Heart right ventricle (tissue), 16 donors: ENCODE results near the gene GSDME. TPM values are rescaled to one million over a fixed set of nuclear protein-coding genes. Genes with fewer than 3 reads are reported as not detected.

Experiments
- ATAC-seq, 8 donors: fragments of 200-7000 bp; cut with Tn5 transposase; one replicate each; pipeline ENCODE4 v1.9.1; 2020; ENCODE audit warnings: mild to moderate bottlenecking in 8 of 8, moderate library complexity in 8 of 8, moderate number of reproducible peaks in 1 of 8
- DNase-seq, 2 donors: peaks; one replicate each; pipeline ENCODE4 v3.0.0-alpha.2; 2020
- H3K27ac ChIP-seq, 10 donors: fragments of 200-600 bp; sonication (generic) in 2 of 10; one replicate each; pipeline versions ENCODE4 v1.5.0 to v1.8.0; 2020 to 2022; ENCODE audit warnings: mild to moderate bottlenecking in 3 of 10
- H3K27me3 ChIP-seq, 7 donors: fragments of 200-600 bp; one replicate each; pipeline ENCODE4 v1.8.0; 2021 to 2022; ENCODE audit warnings: mild to moderate bottlenecking in 2 of 7
- H3K36me3 ChIP-seq, 9 donors: fragments of 200-600 bp; sonication (generic) in 1 of 9; one replicate each; pipeline versions ENCODE4 v1.5.0 to v1.8.0; 2020 to 2022; ENCODE audit warnings: mild to moderate bottlenecking in 2 of 9
- H3K4me1 ChIP-seq, 9 donors: fragments of 200-600 bp; sonication (generic) in 1 of 9; one replicate each; pipeline versions ENCODE4 v1.5.0 to v1.8.0; 2020 to 2022; ENCODE audit warnings: mild to moderate bottlenecking in 4 of 9
- H3K4me3 ChIP-seq, 10 donors: fragments of 200-600 bp; sonication (generic) in 2 of 10; one replicate each; pipeline versions ENCODE4 v1.5.0 to v1.8.0; 2020 to 2022; ENCODE audit warnings: mild to moderate bottlenecking in 7 of 10, moderate library complexity in 2 of 10
- H3K9me3 ChIP-seq, 11 donors: fragments of 200-600 bp in 10 of 11; sonication (generic) in 2 of 11; one replicate each; pipeline versions ENCODE4 v1.5.0 to v1.8.0; 2013 to 2022; ENCODE audit warnings: mild to moderate bottlenecking in 2 of 11, control low read depth in 1 of 11, moderate library complexity in 1 of 11
- CTCF ChIP-seq, 9 donors: fragments of 200-600 bp; sonication (generic) in 2 of 9; IDR thresholded peaks; one replicate each; pipeline versions ENCODE4 v1.5.0 to v1.8.0; 2021 to 2022; ENCODE audit warnings: antibody characterized with exemption in 9 of 9, mild to moderate bottlenecking in 5 of 9, moderate library complexity in 1 of 9
- whole genome bisulfite sequencing, 2 donors: extraction: QIAGEN DNeasy Blood & Tissue Kit; methylation state at CpG; one replicate each; pipeline ENCODE4 v1.1.7; 2013; ENCODE audit warnings: inconsistent platforms in 1 of 2; 5-methylcytosine and 5-hydroxymethylcytosine counted together
- intact Hi-C, 10 donors: fragments of 100-400 bp; cut with DNase I; formaldehyde crosslinking; loops; one replicate each; pipeline versions ENCODE4 v1.11.1 to v1.14.2; 2022
- polyA plus RNA-seq, 2 donors: library from polyadenylated mRNA; stranded (reverse); fragments of 200-250 nt; gene quantifications; one replicate each; pipeline ENCODE4 v1.2.3, GENCODE V29; 2013
- total RNA-seq, 10 donors: library from RNA; stranded (reverse); fragmentation: NEBNext Ultra II Directional in 3 of 10; extraction: Animal tissue kit (Norgen Biotek cat#: 25700) in 3 of 10; gene quantifications; one replicate each; pipeline versions ENCODE4 v1.2.1 to v1.2.4, GENCODE V29; 2021 to 2023
- donor health status: Arrhythmogenic right ventricular cardiomyopathy.
- donor health status: ischemic (EF 13 %, LVEDD 7.1; RV severe dilation, severe dysfunction).
- donor health status: healthy with polysubstance abuse.
- donor health status: DM: no; HTN: yes; CAD: no.
- donor health status: DM: no; HTN: no; CAD: no.
- donor health status: ischemic (EF 25% LVEDD 6.9; RV normal size, moderate dysfunction).
- donor health status: ischemic (EF 25% LVEDD 5.7; RV mildly dilated, moderate dysfunction).
- donor health status: healthy.
- donor health status: DM: yes; HTN: yes; CAD: no.
- donor health status: Ischemic cardiomyopathy.
- donor health status: ischemic (EF 35%, LVEDD 5.7; RV mildly dilated, moderate dysfunction).
- donor health status: nonischemic (EF 11% LVEDD 7.7; RV severe dilation, severe dysfunction).
- donor health status: DM: yes; HTN: yes; CAD: no.
- donor health status: PGD.
- donor health status: ischemic (EF 29% LVEDD 5.4; RV normal size, mild dysfunction).
- donor health status: nonischemic (EF 23%, LVEDD 6.1; RV moderate dilation, normal function).

Gene GSDME
- total and polyA plus RNA-seq, 12 donors: 2.8 to 11.9 (median 5.8) TPM

GRCh38 chr7:24715171-24715570 is 42.1 kb downstream of the GSDME start:
- Histone ChIP-seq H3K9me3 (no peaks in the 10 kb centered on the region), H3K36me3 (peaks cover 0 to 5% (median 0%) of the 10 kb centered on the region in 9 donors), H3K27me3 (no peaks in the 10 kb centered on the region), H3K4me3 (no peak overlapping the region), H3K4me1 (no peaks in the 10 kb centered on the region), H3K27ac (no peak overlapping the region)
- ATAC-seq (no peak), DNase-seq (no peak)
- 89 to 97% methylated on average over 2 of the region's 2 CpGs for WGBS, 2 donors
- no peak for TF ChIP-seq CTCF (IDR thresholded peaks at IDR 0.05)
- intact Hi-C loops: loop anchor here in 1 of 10 donors (10.0 kb wide), 1 partner anchor 60 kb away; no protein-coding TSS in a partner anchor

- H3K4me3 ChIP-seq: no peak overlapping the region
- no peak for TF ChIP-seq CTCF (IDR thresholded peaks at IDR 0.05)
- H3K27me3 ChIP-seq: no peaks in the 10 kb centered on the region
- no peaks in the 10 kb centered on the region for H3K4me1 ChIP-seq
- DNase-seq (no peak), ATAC-seq (no peak)
- intact Hi-C loops: loop anchor here in 1 of 10 donors (10.0 kb wide), 1 partner anchor 60 kb away; no protein-coding TSS in a partner anchor
- H3K27ac ChIP-seq: no peak overlapping the region
- 91 to 95% methylated on average over 8 of the region's 8 CpGs for WGBS, 2 donors
- H3K9me3 ChIP-seq: no peaks in the 10 kb centered on the region
- H3K36me3 ChIP-seq: peaks cover 0 to 5% (median 0%) of the 10 kb centered on the region in 9 donors
These were observed 42.6 kb downstream of the GSDME start for GRCh38 chr7:24714676-24715010.

- no peaks in the 10 kb centered on the region for H3K27me3 ChIP-seq
- ATAC-seq (no peak), DNase-seq (no peak)
- H3K9me3 ChIP-seq: no peaks in the 10 kb centered on the region
- 88 to 90% methylated on average over 14 of the region's 14 CpGs for WGBS, 2 donors
- H3K4me1 ChIP-seq: no peaks in the 10 kb centered on the region
- no peak overlapping the region for H3K4me3 ChIP-seq
- peaks cover 0 to 9% (median 0%) of the 10 kb centered on the region in 9 donors for H3K36me3 ChIP-seq
- TF ChIP-seq CTCF (IDR thresholded peaks at IDR 0.05): no peak
- intact Hi-C loops: loop anchor here in 1 of 10 donors (10.0 kb wide), 1 partner anchor 59 kb away; no protein-coding TSS in a partner anchor
- H3K27ac ChIP-seq: no peak overlapping the region
These were observed 43.2 kb downstream of the GSDME start for GRCh38 chr7:24713850-24714675.

- Histone ChIP-seq H3K36me3 (peaks cover 0 to 9% (median 0%) of the 10 kb centered on the region in 9 donors), H3K9me3 (no peaks in the 10 kb centered on the region), H3K4me1 (no peaks in the 10 kb centered on the region), H3K27ac (no peak overlapping the region), H3K27me3 (no peaks in the 10 kb centered on the region), H3K4me3 (no peak overlapping the region)
- no peak for ATAC-seq
- TF ChIP-seq CTCF (IDR thresholded peaks at IDR 0.05): no peak
- intact Hi-C loops: loop anchor here in 1 of 10 donors (10.0 kb wide), 1 partner anchor 58 kb away; no protein-coding TSS in a partner anchor
- no peak for DNase-seq
- 91% methylated on average over 12 of the region's 12 CpGs for WGBS, 2 donors
These were observed 44.0 kb downstream of the GSDME start for GRCh38 chr7:24713039-24713793.
